KOPT-K1 (cell line): ENCODE data around the gene GPX6.
"Not testable (repeated sequence)": the region's sequence is repeated elsewhere in the genome, so short reads cannot be mapped to it uniquely, and the experiment has no call there.

Experiments used
- H3K27ac ChIP-seq: fragments of 200-600 bp; sonication (generic); 2 replicates; pipeline ENCODE4 v1.5.1; 2016; ENCODE audit warnings: antibody characterized with exemption, mild to moderate bottlenecking, low read depth, low read length; ENCODE audit not compliant: poor library complexity, severe bottlenecking
- H3K36me3 ChIP-seq: fragments of 200-600 bp; sonication (generic); 2 replicates; pipeline ENCODE4 v1.5.1; 2017; ENCODE audit warnings: antibody characterized with exemption, mild to moderate bottlenecking, low read length, moderate library complexity; ENCODE audit not compliant: insufficient read depth
- H3K9me3 ChIP-seq: fragments of 200-600 bp; sonication (generic); 2 replicates; pipeline ENCODE4 v1.5.1; 2017; ENCODE audit warnings: antibody characterized with exemption, low read length, mild to moderate bottlenecking; ENCODE audit not compliant: insufficient read depth, poor library complexity, severe bottlenecking

GPX6 gene

DNA sequence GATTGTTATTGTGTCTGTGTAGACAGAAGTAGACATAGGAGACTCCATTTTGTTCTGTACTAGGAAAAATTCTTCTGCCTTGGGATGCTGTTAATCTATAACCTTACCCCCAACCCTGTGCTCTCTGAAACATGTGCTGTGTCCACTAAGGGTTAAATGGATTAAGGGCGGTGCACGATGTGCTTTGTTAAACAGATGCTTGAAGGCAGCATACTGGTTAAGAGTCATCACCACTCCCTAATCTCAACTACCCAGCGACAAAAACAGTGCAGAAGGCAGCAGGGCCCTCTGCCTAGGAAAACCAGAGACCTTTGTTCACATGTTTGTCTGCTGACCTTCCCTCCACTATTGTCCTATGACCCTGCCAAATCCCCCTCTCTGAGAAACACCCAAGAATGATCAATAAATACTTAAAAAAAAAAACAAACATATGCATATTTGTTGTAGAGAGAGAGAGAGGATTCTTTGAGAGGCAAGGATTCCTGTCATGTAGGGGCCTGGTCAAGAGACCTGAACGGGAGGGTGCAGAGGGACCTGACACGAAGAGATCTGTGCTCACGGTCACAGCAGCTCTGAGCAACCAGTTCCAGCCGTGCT lies 12.8 kb downstream of the GPX6 start:
- not testable (repeated sequence) for H3K9me3 ChIP-seq, H3K27ac ChIP-seq, H3K36me3 ChIP-seq

DNA sequence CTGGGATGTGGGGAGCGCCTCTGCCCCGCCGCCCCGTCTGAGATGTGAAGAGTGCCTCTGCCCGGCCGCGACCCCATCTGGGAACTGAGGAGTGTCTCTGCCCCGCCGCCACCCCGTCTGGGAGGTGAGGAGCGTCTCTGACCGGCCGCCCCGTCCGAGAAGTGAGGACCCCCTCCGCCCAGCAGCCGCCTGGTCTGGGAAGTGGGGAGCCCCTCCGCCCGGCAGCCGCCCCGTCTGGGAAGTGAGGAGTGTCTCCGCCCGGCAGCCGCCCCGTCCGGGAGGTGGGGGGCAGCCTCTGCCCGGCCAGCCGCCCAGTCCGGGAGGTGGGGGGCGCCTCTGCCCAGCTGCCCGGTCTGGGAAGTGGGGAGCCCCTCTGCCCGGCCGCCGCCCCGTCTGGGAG lies 13.5 kb downstream of the GPX6 start:
- H3K27ac ChIP-seq, H3K9me3 ChIP-seq, H3K36me3 ChIP-seq: not testable (repeated sequence)

GRCh38 chr6:28501259-28501658 lies 14.3 kb downstream of the GPX6 start:
- Histone ChIP-seq H3K27ac (no peak overlapping the region), H3K36me3 (no peaks in the 10 kb centered on the region), H3K9me3 (no peaks in the 10 kb centered on the region)

DNA sequence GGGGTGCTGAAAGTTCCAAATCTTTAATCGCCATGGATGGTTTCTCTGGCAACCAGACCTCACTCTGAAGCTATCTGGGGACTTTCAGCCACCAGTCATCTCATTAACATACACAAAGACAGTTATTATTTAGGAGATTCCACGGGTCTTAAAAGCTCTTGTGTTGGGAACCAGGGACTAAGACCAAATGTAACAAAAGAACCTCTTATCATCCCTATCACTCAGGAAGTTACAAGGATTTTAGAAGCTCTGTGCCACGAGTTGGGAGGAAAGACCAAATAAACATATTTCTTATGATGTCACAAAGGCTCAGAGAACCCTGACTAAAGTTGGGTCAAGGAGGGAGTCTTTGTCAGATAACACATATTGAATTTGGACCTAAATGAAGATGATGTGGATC lies 17.7 kb downstream of the GPX6 start:
- no peak overlapping the region for H3K27ac ChIP-seq
- H3K9me3 ChIP-seq: no peaks in the 10 kb centered on the region
- no peaks in the 10 kb centered on the region for H3K36me3 ChIP-seq

DNA sequence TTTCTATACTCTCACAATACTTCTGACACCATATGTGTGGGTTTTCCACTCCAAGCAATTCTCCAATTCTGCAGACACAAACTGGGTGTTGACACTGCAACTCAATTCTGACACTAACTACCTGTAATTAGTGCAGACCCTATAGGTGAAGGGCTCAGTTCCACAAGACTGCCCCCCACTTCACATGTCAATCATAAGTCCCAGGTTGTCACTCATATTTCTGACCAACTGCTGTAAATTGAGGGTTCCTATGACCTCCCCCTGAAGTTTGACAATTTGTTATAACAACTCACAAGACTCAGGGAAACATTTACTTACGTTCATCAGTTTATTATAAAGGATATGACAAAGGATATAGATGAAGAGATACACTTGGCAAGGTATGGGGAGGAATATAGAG lies 18.3 kb downstream of the GPX6 start:
- H3K36me3 ChIP-seq: no peaks in the 10 kb centered on the region
- no peaks in the 10 kb centered on the region for H3K9me3 ChIP-seq
- no peak overlapping the region for H3K27ac ChIP-seq

DNA sequence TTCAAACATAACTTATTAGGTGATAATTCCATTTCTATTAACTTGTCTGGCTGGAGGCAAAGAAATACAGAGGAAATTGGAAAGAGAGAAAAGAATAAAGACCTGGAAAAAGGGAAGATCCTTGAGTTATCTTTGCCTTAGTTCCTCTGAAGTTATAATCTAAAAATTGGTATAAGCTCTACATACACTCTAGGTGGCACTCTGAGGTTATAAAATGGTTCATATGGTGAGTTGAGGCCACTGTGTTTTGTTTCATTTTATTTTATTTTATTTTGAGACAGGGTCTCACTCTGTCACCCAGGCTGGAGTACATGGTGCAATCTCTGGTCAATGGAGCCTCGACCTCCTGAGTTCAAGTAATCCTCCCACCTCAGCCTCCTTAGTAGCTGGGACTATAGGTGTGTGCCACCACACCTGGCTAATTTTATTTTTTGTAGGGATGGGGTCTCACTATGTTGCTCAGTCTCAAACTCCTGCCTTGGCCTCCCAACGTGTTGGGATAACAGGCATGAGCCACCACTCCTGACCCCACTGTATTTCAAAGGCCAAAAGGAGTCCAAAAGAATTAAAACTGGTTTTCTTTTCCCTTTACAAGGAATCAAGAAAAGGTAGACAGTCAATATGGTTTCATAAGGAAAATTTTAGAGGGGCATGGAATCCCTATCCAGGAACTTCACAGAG lies 19.4 kb downstream of the GPX6 start:
- H3K36me3 ChIP-seq: no peaks in the 10 kb centered on the region
- no peak overlapping the region for H3K27ac ChIP-seq
- no peaks in the 10 kb centered on the region for H3K9me3 ChIP-seq

GRCh38 chr6:28491984-28492317 lies 23.6 kb downstream of the GPX6 start:
- H3K27ac ChIP-seq: no peak overlapping the region
- no peaks in the 10 kb centered on the region for H3K9me3 ChIP-seq
- H3K36me3 ChIP-seq: no peaks in the 10 kb centered on the region

DNA sequence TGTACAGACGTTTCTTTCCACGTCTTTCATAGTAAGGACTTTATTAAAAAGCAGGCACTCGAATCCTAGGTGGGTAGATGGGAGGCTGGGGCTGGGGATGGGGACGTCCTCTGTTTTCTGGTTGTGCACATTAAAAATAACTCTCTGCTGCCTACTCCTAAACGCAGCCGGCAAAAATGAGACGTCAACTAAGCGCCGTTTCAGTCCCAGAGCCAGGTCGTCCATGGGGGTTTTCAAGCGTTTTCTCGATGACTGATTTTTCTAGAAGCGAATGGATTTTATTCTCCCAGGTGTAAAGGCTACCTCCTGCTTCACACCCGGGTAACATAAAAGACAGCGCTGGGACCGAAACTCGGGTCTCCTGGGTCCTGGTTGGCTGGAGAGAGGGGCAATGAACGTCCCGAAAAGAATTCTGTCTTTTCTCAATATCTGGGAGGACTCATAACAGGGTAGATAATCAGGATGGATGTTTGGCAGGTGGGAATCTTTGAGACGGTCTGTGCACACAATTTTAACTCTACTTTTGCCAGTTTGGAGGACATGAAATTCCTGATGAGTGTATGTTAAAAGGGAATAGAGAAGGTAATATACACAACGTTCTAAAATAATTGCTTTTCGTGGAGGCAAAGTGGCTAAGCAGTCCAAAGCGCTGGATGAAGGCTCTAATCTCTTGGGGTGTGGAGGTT lies 25.2 kb downstream of the GPX6 start:
- no peak overlapping the region for H3K27ac ChIP-seq

DNA sequence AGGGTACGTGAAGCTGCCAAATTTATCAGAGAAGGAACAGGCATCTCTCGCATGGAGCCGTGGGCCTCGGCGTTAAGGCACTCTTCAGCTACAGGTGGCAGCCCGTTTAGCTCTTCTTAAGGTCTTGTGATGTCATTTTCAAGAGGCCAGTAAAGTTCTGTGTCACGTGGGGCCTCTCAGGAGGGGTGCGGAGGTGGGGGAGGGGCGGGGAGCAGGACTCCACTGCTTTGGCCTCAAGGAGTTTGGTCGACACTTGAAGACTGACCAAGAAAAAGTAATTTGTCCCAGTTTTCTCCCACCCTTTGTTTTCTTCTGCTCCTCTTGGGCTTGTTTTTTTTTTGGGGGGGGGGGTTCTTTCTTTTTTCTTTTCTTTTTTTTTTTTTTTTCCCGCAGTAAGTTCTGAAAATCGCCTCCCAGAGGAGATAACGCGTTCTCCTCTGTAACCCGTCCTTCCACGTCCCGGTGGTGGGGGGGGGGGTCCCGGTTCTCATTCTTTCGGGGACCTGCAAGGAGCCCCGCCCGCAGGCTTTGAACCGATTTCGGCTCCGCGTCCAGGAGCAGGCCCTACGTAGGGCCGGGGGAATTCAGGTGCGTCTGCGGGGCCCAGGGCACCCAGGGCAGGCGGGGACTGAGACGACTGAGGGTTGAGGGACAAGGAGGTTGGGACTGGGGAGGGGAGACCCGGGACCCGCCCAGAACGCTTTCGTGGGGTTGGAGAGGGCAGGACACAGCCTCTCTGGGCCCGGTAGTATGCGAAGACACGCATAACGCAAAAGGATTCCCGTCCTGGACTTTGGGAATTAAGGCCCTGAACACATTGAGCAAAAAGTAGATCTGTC lies 26.0 kb downstream of the GPX6 start:
- Histone ChIP-seq H3K9me3 (no peaks in the 10 kb centered on the region), H3K27ac (no peak overlapping the region), H3K36me3 (no peaks in the 10 kb centered on the region)

More for the DNA sequence above, 25.2 kb downstream of the GPX6 start:
- H3K9me3 ChIP-seq: no peaks in the 10 kb centered on the region
- no peaks in the 10 kb centered on the region for H3K36me3 ChIP-seq

DNA sequence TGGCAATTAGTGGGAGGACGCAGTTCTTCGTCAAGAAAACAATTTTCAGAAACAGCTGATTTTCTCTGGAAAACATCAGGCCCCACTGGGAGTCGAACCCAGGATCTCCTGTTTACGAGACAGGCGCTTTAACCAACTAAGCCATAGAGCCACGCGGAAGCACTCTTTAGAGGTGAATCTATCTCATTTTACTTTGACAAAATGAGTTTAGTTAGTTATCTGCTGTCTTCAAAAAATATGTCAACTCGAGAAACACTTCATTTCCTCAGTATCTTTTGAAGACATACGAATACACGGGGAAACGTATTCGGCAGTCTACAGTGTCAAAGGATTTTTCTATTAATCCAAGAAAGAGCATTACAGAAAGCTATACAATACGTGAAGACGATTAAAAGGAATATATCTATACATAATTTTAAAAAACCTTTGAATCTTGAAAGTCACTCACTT lies 26.7 kb downstream of the GPX6 start:
- Histone ChIP-seq H3K27ac (no peak overlapping the region), H3K9me3 (no peaks in the 10 kb centered on the region), H3K36me3 (no peaks in the 10 kb centered on the region)

GRCh38 chr6:28486988-28487742 lies 28.4 kb downstream of the GPX6 start:
- H3K9me3 ChIP-seq: no peaks in the 10 kb centered on the region
- no peak overlapping the region for H3K27ac ChIP-seq
- H3K36me3 ChIP-seq: no peaks in the 10 kb centered on the region

GRCh38 chr6:28486533-28486932 lies 29.1 kb downstream of the GPX6 start:
- H3K9me3 ChIP-seq: no peaks in the 10 kb centered on the region
- no peak overlapping the region for H3K27ac ChIP-seq
- no peaks in the 10 kb centered on the region for H3K36me3 ChIP-seq

DNA sequence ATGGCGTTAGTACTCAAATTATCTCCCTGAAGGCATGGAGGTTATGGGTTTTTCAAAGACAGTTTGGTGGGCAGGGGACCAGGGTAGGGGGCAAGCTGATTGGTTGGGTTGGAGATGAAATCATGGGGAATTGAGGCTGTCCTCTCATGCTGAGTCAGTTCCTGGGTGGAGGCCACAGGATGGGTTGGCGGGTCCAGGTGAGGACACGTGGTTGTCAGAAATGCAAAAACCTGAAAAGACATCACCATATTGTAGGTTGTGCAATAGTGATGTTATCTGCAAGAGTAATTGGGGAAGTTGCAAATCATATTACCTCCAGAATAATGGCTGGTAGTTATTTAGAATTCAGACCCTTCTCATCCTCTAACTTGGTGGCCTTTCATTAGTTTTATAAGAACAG lies 30.1 kb downstream of the GPX6 start:
- Histone ChIP-seq H3K27ac (no peak overlapping the region), H3K36me3 (no peaks in the 10 kb centered on the region), H3K9me3 (no peaks in the 10 kb centered on the region)

GRCh38 chr6:28480253-28480932 lies 35.2 kb downstream of the GPX6 start:
- Histone ChIP-seq H3K9me3 (no peaks in the 10 kb centered on the region), H3K36me3 (no peaks in the 10 kb centered on the region), H3K27ac (no peak overlapping the region)
